ENCODE results near the gene MAP4K1. TPM values are rescaled to one million over a fixed set of nuclear protein-coding genes. Genes with fewer than 3 reads are reported as not detected.

The MAP4K1 gene
- total RNA-seq, 1 donor from 2014 or later = 0.13 TPM

DNA sequence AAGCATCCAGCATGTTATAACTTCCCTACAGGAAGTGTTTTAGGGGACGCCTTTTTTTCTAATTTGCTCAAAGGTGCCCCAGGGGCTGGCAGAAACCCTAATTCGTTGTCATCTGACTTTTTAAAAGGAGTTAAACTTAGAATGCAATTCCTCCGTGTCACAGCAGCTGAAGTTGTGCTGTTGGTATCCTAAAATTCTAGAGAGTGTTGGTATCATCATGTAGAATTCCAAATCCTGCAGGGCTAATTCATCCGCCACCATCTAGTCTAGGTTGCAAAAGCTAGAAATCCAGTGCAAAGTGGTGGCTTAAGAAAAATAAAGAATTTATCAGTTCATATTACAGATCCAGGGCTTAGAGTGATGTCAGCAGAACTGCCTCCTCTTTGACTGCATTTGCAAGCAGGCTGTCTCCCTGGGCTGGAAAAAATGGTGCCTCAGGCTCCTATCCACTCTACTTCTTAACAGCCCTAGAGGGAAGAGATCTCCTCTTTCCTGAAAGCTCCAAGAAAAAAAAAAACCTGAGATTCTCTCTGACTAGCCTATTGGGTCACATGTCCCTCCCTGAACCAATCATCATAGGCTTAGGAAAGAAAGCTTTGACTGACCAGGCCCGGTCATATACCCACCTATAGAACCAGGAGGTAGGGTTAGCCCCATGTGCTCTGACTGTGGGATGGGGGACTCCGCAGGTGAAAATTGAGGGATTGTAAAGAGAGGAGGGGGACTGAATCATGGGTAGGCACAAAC lies 73.0 kb downstream of the MAP4K1 start:
- no peak for DNase-seq (ENCODE audit: low read depth, low spot score)

DNA sequence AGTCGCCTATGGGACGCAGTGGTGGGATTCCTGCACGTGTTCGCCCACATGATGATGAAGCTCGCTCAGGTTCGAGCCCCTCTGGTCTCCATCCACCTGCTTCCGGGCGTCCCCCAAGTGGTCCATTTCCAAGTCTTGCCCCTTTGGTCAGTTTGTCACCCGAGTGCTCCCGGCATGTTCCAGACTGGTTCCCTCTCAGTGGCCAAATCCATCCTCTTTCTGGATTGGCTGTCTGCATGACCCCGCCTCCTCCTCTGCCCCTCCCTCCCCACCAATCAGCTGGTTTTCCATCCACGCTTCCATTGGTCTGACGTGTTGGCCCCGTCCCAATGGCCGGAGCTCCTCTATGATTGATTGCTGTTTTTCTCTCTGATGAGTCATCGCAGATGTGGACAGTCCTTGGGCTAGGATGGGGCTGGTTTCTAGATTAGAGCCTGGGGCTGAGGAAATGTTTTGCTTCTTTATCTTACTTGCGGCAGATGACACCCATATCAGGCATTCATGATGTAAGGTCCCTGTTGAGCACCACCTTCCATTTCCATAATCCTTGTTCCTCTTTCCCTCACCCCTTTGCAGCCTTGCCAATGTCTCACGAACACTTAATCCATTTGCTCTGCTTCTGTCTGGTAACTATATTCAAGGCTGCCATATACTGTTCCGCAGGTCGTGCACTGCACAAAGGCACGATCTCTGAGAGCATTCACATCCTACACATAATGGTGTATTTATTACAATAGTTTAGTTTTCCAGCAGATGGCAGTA lies 73.8 kb downstream of the MAP4K1 start:
- DNase-seq (ENCODE audit: low read depth, low spot score) = peak; percentile 41

DNA sequence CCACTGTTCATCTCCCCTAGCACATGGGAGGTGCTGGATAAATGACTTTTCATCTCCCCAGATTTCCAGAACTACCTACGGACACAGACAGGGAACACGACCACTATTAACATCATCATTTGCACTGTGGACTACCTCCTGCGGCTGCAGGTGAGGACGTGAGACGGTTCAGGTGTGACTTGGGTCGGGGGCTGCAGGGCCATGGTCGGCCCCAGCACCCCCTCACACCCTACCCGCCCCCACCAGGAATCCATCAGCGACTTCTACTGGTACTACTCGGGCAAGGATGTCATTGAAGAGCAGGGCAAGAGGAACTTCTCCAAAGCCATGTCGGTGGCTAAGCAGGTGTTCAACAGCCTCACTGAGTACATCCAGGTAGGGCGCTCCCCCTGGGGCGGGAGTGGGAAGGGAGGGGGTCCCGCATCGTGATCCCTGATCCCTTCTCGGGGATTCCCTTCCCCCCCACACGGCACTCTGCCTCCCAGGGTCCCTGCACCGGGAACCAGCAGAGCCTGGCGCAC lies 74.4 kb downstream of the MAP4K1 start:
- DNase-seq (ENCODE audit: low read depth, low spot score) = no peak

DNA sequence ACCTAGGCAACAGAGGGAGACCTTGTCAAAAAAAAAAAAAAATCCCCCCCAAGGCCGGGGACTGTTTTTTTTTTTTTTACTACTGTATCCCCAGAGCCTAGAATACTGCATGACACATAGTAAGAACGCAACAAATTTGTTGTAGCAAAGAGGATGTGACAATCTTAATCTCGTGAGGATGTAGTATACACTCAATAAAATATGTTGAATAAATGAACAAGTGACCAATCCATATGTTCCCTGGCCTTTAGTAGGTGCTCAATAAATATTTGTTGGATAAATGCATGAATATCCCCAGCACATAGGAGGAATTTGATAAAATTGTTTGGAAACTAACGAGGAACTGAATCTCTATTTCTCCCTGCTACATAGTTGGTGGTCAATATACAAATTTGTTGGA lies 75.7 kb downstream of the MAP4K1 start:
- DNase-seq (ENCODE audit: low read depth, low spot score) = no peak

DNA sequence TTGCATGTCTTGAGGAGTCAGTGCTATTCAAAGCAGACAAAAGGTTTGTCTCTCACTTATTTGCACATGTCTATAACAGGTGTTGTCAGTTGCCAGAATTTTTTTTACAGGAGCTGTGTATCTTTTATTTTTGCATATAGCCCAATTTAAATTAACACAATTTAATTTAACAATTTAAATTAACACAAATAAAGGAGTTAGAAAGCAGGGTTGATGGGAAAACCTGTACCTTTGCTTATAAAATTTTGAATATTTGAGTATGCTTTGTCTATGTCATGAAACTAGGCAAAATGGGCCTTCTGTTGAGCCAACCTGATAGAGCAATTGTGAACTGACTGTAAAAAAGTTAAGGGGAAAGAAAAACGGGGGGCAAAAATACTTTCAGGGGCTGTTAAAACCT lies 78.0 kb downstream of the MAP4K1 start:
- DNase-seq (ENCODE audit: low read depth, low spot score) = no peak

DNA sequence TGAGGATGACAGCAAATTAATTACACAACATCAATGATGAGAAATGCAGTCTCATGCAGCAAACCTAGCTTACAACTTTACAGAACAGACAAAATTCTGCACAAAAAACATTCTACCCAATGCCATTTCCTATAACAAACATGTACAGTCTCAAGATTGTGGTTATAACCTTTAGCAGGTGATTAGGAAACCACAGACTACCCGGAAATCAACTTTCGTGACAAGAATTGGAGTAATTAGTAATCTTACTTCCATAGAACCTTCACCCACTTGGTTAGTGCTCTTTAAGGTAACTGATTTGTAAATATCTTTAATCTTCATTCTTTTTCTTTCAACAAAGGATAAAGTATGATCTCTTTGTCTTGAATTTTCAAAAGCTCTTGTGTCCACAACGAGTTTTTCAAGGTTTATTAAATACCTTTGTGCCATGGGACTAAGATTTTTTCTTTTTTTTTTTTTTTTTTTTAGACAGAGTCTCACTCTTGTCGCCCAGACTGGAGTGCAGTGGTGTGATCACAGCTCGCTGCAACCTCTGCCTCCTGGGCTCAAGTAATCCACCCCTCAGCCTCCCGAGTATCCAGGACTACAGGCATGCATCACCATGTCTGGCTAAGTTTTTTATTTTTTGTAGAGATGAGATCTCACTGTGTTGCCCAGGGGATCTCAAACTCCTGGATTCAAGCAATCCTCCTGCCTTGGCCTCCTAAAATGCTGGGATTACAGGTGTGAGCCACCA lies 78.8 kb downstream of the MAP4K1 start:
- DNase-seq (ENCODE audit: low read depth, low spot score) = no peak

DNA sequence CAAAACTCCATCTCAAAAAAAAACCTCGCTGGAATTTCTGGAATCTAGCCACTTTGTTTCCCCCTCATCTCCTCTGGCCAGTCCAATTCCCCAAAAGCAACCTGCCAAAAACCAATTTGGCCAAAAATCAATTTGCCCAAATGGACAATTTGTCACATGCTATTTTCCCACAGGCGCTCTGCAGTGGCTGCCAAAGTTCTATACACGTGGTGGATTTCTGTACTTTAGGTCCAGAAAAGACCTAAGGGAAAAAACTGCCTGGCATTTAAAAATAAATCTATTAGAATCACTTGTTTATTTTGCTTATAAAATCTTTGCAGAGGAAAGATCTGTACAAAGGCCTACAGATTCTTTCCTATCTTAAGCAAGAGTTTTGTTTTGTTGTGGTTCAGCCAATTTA lies 79.4 kb downstream of the MAP4K1 start:
- DNase-seq (ENCODE audit: low read depth, low spot score) = no peak

Other genes starting within 250 kb of the MAP4K1 start
- 316 and 323 TPM in 2 replicates for gene PSMD8, start 243.4 kb downstream of the MAP4K1 start, total RNA-seq
- gene GGN, start 229.9 kb downstream of the MAP4K1 start, total RNA-seq = 0.33 and 0.35 TPM in 2 replicates
- gene SPRED3, start 229.3 kb downstream of the MAP4K1 start, total RNA-seq = 3.4 and 3.6 TPM in 2 replicates
- gene FAM98C, start 214.9 kb downstream of the MAP4K1 start, total RNA-seq = 7.7 and 8.2 TPM in 2 replicates
- gene RASGRP4, start 191.7 kb downstream of the MAP4K1 start, total RNA-seq = not detected in 2 replicates
- 0.26 TPM in 1 of 2 replicates, not detected in the other for gene RYR1, start 184.3 kb downstream of the MAP4K1 start, total RNA-seq
- gene EIF3K, start 1.2 kb upstream of the MAP4K1 start, total RNA-seq = 439 and 457 TPM in 2 replicates
- 287 and 407 TPM in 2 replicates for gene ACTN4, start 29.7 kb upstream of the MAP4K1 start, total RNA-seq
- 0.20 TPM in 1 of 2 replicates, not detected in the other for gene CAPN12, start 126.5 kb upstream of the MAP4K1 start, total RNA-seq
- gene LGALS7, start 155.6 kb upstream of the MAP4K1 start, total RNA-seq = not detected in 2 replicates
- gene LGALS7B, start 171.2 kb upstream of the MAP4K1 start, total RNA-seq = not detected in 2 replicates
- not detected in 2 replicates for gene LGALS4, start 195.0 kb upstream of the MAP4K1 start, total RNA-seq
- 29.5 and 47.7 TPM in 2 replicates for gene ECH1, start 213.8 kb upstream of the MAP4K1 start, total RNA-seq
- gene HNRNPL, start 232.0 kb upstream of the MAP4K1 start, total RNA-seq = 400 and 489 TPM in 2 replicates

Data from pulmonary artery endothelial cell (primary cell).